HTERT RPE-1 (cell line): Measurements from ENCODE around the gene C10orf71.

Source experiments
- in situ Hi-C: fragments of 300-500 bp; cut with MboI; formaldehyde crosslinking; loops from 4 replicates; pipeline ENCODE4 v1.14.3; 2020; ENCODE audit warnings: low sequenced_read_pairs

C10orf71 gene

GRCh38 chr10:49330127-49330665 lies 31.2 kb downstream of the C10orf71 start:
- in situ Hi-C loops: no loop called here

DNA sequence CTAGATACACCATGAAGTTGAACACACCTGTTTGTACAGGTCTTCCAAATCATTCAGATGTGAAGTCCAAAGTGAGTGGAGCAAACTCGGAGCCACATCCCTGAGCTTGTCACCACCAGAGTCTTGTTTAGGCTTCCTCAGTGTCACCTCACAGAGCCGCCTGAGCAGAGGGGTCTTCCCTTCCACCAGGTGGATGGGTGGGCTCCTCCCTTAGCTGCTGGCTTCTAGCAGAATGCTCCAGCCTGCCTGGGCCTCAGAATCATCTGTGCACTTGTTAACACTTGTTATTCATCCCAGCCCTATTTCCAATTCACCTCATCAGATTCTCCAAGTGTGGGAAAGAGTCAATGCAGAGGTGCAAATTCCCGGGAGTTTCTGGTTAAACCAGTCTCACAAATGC lies 32.5 kb downstream of the C10orf71 start:
- in situ Hi-C loops: no loop called here

DNA sequence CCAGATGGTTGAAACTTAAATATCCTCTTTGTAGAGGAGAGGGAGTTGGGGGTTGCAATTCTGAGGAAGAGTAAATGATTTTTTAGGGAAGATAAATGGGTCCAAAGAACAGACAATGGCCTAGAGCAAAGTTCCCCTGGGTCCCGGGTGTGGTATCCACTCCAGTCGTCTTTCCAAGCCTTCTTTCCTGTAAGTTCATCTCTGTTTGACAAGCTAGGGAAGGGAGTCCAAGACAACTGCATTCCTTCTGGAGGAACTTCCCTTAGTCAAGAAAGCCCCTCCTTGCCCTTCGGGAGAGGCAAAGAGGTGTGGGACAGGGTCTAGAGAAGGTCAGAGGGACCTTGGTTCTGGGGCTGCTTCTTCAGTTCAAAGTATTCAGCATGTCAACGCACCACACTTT lies 33.4 kb downstream of the C10orf71 start:
- in situ Hi-C loops: no loop called here

DNA sequence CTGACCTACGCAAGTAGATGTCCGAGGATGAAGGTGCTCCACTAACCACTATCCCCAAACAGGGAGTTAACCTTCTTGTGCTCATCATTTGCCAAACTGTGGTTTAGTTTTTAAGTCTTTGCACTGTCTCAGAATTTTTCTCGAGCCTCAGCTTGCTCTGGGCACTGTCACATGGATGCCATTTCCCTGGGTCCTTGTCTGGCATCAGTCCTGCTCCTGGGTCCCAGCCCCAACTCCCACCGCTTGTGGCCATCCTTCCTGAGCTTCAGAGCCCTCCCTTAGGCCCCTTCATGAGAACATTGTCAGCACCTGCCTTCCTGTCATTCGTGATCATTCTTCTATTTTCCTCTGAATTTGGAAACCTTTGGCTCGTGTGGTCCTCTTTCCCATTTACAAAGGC lies 33.8 kb downstream of the C10orf71 start:
- in situ Hi-C loops: no loop called here

- in situ Hi-C loops: no loop called here
Observed at GRCh38 chr10:49333192-49333591, 34.2 kb downstream of the C10orf71 start.

- in situ Hi-C loops: no loop called here
Observed at GRCh38 chr10:49334964-49335363, 36.0 kb downstream of the C10orf71 start.

DNA sequence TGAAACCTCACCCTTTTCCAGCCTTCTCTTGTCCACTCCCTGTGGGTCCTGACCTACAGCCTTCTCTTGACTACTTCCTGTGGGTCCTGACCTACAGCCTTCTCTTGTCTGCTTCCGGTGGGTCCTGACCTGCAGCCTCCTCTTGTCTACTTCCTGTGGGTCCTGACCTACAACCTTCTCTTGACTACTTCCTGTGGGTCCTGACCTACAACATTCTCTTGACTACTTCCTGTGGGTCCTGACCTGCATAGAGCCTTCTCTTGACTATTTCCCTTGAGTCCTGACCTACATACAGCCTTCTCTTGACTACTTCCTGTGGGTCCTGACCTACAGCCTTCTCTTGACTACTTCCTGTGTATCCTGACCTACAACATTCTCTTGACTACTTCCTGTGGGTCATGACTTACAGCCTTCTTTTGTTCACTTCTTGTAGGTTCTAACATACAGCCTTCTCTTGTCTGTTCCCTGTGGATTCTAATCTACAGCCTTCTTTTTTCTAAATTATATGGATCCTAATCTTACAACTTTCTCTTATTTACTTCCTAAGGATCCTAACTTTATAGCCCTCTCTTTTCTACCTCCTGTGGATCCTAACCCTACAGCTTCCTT lies 36.5 kb downstream of the C10orf71 start:
- in situ Hi-C loops: no loop called here

DNA sequence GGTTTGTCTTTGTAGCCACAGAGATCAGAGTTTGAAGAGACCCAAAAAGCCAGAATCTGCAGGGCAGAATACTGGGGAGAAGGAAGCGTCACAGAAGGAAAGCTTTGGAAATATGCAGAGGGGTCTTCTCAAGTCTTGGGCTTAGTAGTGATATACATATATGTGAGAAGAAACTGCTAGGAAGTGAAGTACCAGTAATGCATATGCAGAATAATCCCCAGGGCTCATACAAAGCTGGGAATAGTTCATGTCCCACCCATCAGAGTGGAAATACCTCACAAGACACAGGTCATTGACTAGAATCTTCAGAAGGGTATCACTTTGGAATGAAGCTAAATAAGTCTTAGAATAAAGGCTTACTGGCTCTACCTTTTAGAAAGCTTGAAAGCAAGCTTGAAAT lies 39.6 kb downstream of the C10orf71 start:
- in situ Hi-C loops: no loop called here

- in situ Hi-C loops: no loop called here
Observed at GRCh38 chr10:49344840-49345239, 45.9 kb downstream of the C10orf71 start.

GRCh38 chr10:49347342-49347741 lies 48.4 kb downstream of the C10orf71 start:
- in situ Hi-C loops: no loop called here

DNA sequence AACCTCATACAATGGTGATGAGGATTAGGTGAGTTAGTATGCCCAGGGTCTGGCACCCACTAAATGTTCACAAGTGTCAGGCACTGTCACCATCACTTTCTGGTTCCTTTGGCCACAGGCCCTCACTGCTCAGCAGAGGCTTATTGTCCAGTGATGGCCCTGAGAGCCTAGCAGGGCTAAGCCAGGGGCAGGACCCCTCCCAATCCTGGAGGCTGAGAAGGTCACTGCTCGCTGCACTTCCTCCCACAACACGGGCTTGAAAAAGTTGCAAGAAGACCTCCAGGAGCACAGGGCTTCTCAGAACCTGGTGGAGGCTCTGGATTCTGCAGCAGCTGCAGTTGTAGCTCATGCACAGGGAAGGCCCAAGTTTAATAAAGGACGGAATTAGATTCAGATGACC lies 48.9 kb downstream of the C10orf71 start:
- in situ Hi-C loops: no loop called here

DNA sequence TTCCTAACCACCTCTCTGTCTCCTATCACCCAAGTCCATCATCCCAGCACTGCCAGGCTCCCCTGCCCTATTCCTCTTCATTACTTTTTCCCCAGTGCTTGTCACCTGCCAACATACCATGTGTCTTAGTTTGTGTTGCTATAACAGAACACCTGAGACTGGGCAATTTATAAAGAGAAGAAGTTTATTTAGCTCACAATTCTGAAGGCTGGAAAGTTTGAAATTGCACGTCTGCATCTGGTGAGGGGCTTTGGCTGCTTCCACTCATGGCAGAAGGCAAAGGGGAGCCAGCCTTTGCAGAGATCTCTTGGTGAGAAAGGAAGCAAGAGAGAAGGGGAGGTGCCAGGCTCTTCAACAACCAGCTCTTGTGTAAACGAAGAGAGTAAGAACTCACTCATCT lies 49.6 kb downstream of the C10orf71 start:
- in situ Hi-C loops: no loop called here

DNA sequence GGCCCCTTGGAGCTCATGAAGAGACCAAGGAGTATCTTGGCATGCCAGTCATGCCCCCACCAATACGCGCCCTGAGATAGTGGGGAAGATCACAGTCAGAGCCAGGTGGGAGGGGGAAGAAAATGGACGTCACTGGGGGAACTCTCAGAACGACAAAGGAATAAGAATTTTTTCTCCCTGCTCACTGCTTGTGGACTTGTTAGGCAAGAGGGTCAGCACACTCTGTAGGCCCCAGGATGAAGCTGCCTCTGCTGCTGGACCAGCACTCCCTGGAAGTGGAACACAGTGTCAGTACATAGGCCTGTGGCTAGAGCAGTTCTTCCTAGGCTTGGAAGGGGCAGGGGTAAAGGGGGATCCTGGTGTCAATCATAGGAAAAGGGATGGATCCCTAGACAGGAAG lies 50.4 kb downstream of the C10orf71 start:
- in situ Hi-C loops: no loop called here

DNA sequence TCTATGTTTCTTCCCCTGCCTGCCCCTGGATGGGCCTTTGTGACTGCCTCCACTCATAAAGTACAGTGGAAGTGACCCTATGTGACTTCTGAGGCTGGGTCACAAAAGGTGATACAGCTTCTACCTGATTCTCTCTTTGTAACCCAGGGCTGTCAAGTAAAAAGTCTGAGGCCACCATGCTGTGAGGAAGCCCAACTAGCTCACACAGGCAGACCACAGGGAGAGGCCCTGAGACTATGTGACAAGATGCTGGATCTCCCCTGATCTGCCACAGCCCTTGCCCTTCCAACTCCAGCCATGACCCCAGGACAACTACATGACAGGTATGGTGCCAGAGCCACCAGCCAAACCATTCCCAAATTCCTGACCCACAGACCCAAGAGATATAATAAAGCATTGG lies 51.2 kb downstream of the C10orf71 start:
- in situ Hi-C loops: no loop called here

DNA sequence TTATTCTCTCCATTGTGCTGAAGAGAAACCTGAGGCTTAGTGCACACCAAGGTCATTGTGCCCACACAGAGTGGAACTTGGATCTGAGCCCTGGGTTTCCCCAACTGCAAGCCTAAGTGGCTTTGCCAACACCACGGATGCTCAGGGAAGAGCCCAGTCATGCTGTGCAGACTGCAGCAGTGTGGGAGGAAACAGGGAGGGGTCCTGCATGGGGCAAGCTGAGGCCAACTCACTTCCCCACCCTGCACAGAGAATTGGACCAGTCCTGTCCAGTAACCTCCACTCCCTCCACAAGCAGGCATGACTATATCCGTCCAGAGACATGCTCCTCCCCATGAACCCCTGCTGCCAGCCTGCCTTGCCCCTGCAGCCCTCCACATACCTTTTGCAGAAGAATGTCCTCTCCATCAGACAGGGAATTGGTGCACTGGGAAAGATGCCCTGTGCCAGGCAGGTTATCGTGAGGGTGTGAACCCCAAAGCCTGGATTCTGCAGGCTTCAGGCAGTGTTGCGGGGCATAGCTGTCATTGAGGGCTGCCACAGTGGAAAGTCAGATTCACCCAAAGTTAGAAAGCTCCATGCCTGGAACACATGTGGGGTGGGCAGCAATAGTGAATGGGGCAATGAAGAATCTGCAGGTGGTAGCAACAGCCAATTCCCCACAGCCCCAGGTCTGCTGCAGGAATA lies 52.0 kb downstream of the C10orf71 start:
- in situ Hi-C loops: no loop called here

DNA sequence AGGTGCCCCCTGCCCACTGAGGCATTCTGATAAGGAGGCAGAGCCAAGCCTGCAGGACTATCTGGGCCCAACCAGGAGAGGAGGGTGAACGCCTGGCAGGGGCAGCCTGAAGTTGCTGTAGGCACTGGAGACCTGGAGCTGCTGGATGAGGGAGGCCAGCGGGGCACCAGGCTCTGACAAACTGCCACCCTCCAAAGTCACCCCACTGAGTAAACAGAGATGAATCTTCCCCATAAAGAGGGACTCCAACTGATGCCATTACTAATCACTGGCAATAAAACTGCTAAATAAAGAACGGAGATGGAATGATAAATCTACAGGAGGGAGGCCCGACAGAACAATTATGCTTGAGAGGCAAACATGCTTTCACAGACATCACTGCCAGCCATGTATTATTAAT lies 52.7 kb downstream of the C10orf71 start:
- in situ Hi-C loops: no loop called here

GRCh38 chr10:49352323-49352722 lies 53.4 kb downstream of the C10orf71 start:
- in situ Hi-C loops: no loop called here

GRCh38 chr10:49353026-49353894 lies 54.3 kb downstream of the C10orf71 start:
- in situ Hi-C loops: no loop called here

GRCh38 chr10:49353895-49354566 lies 55.1 kb downstream of the C10orf71 start:
- in situ Hi-C loops: no loop called here

DNA sequence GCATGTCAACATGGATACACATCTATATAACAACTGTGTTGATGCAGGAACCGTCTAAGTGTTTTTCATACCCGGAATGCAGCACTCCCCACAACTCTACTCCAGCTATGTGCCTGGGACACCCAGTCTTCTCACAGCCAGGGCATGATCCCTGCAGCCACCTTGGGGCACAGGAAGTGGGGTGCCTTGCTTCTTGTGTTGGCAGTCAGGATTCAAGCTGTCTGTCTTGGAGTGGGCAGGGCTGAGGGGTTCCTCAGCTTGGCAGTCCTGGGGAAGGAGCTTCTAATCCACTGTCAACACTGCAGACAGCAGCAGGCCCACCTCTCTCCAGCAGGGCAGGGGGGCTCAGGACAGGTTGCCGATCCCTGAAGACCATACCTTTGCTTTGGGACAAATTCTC lies 55.6 kb downstream of the C10orf71 start:
- in situ Hi-C loops: no loop called here

- in situ Hi-C loops: no loop called here
Observed at GRCh38 chr10:49355221-49355620, 56.3 kb downstream of the C10orf71 start.
